HG03558 (cell line): ENCODE results near the gene CD2.

Experiments used
- ATAC-seq: cut with Tn5 transposase; IDR thresholded peaks from one replicate; pipeline ENCODE4 v1.9.1; 2021; ENCODE audit warnings: moderate number of reproducible peaks; ENCODE audit not compliant: unreplicated experiment; ENCODE audit errors: extremely low read depth

Gene CD2

GRCh38 chr1:116754198-116754977 is at the start of gene CD2:
CD2 (plus strand) TSS chr1:116754430; CDS start chr1:116754493, 63 bp downstream.
- no peak for ATAC-seq

DNA sequence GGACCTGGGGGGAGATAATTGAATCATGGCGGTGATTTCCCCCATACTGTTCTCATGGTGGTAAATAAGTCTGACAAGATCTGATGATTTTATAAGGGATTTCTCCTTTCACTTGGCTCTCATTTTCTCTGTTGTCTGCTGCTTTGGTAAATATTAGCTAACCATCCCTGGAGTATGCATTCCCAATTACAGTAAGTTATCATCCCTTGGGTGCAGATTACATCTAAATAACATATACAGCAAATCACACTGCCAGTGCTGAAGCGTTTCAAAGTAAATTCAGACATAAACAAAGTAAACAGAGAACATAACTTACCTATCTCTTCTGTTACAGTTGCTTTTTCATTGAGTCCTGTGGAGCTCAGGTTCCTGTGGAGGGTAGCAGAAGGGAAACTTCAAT is 48.1 kb upstream of the CD2 start:
- ATAC-seq: no peak

GRCh38 chr1:116706841-116707240 is 47.4 kb upstream of the CD2 start:
- ATAC-seq: no peak

DNA sequence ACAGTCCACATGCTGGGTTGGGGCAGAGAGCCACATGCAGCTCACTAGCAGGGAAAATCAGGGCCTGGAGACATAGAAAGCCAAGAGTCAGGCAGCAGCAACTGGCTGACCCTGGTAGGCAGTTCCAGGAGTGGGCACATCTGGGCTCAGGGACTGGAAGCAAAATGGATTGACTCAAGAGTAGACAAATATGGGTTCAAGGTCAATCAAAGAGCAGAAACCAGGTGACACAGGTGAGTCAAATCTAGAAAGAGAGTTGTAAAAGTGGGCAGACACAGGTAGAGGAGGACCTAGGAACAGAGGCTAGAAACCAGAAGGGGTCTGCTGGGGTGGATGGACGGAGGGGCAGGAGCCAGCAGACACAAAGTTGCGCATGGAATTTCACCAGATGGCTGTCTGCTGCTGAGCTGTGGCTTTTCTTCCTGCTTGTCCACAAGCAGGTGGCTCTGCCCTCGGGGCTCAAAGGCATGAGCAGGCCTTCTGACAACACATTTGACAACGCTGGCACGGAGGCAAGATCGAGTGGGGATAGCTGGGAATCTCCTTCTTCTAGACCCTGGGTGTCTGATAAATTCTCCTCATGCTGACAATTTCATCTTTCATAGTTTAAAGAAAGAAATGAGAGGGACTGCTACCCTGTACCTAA is 45.9 kb upstream of the CD2 start:
- ATAC-seq: no peak

- ATAC-seq: no peak
Observed at GRCh38 chr1:116709666-116710167, 44.5 kb upstream of the CD2 start.

GRCh38 chr1:116710420-116711262 is 43.6 kb upstream of the CD2 start:
- no peak for ATAC-seq

DNA sequence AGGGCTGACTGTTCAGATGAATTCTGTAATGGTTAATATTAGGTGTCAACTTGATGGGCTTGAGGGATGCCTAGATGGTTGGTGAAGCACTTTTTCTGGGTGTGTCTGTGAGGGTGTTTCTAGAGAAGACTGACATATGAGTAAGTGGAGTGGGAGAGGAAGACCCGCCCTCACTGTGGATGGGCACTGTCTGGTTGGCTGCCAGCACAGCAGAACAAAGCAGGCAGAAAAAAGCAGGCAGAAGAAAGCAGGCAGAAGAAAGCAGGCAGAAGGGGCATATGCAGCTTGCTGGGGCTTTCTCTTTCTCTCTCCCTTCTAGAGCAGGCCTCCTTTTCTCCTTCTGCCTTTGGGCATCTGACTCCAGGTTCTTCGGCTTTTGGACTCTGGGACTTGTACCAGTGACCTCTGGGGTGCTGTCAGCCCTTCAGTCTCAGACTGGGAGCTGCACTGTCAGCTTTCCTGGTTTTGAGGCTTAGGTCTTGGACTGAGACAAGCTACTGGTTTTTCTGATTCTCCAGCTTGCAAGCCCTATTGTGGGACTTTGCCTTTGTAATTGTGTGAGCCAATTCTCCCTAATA is 42.9 kb upstream of the CD2 start:
- ATAC-seq: no peak

DNA sequence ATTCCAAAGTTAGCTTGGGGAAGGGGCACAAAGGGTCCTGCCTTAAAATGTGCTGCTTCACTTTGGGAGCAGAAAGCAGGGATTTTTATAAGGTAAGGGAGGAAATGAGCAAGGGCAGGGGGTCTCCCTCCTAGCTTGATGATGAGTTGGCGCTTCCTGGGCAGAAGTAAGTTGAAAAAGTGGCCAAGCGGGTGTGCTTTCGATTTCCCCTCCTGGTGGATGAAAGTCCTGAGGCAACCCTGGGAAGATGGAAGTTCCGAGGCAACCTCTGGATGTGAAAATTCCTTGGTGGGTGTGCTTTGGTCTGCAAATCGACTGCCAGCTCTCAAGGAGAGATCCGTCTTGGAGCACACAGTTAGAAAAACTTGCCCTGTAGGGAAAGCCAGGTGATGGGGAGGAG is 41.7 kb upstream of the CD2 start:
- no peak for ATAC-seq

GRCh38 chr1:116713474-116713873 is 40.8 kb upstream of the CD2 start:
- ATAC-seq: no peak

DNA sequence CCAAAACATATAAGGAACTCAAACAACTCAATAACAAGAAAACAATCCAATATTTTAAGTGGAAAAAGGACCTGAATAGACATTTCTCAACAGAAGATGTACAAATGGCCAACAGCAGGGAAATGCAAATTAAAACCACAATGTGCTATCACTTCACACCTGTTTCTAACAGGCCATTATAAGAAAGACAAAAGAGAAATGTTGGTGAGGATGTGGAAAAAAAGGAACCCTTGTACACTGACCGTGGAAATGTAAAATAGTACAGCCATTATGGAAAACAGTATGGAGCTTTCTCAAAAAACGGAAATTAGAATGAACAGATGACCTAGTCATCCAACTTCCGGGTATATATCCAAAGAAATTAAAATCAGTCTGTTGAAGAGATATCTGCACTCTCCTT is 37.8 kb upstream of the CD2 start:
- ATAC-seq: no peak

DNA sequence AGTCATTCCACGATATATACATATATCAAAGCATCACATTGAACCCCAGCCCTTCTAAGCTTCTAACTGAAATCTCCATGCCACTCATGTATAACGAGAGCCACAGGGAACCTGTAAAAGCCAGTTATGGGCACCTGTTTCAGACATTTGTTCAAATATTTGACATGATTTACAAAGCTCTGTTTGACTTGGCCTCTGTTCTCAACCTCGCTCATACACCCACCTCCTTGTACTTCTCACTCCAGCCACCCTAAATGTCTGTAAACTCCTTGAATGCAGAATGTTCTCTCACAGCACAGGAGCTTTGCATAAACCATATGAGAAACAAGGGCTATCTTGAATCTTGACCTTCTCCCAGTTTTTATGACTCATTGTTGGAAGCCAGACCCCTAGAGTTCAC is 36.9 kb upstream of the CD2 start:
- no peak for ATAC-seq

DNA sequence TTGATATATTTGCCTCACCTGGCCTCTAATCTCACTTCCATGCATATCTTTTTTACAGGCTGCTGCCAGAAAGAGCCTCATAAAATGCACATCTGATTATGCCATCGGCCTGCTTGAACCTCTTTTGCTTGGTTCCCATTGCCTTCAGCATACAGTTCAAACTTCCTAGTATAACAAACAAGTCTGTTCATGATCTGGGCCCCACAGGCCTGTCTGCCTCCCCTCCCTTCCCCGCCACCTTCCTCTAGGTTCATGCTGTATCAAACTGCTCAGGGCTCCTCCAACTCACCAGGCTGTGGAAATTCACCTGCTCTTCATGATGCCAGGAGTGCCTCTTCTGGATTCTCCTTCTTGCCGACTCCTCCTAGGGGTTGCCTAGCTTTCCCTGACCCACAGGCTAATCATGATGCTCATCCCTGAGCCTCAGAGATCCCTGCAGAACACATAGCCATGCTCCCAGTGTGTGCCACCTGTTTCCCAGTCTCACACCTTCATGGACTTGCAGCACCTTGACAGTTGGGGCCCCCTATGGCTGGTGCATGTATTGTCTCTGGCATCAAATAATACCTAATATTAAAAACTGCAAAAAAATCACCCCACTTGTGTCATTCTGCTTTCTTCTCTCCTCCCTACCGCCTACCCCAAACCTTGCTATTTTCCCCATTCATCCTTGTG is 33.7 kb upstream of the CD2 start:
- ATAC-seq: no peak

DNA sequence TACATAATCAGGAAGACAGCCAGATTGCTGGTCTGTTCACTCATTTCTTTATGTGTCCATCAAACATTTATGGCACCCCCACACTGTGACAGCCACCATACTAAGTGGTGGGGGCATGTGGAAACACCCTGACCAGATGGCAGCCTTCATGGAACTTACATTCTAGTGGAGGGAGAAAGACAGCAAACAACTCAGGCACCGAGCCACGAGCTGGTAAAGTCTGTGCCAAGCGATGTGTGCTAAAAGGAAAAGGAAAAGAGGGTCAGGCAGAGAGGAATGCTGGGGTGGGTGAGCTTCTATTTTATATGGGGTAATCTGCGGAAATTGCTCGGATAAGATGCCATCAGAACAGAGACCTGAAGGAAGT is 33.2 kb upstream of the CD2 start:
- ATAC-seq: no peak

GRCh38 chr1:116721451-116722007 is 32.7 kb upstream of the CD2 start:
- no peak for ATAC-seq

DNA sequence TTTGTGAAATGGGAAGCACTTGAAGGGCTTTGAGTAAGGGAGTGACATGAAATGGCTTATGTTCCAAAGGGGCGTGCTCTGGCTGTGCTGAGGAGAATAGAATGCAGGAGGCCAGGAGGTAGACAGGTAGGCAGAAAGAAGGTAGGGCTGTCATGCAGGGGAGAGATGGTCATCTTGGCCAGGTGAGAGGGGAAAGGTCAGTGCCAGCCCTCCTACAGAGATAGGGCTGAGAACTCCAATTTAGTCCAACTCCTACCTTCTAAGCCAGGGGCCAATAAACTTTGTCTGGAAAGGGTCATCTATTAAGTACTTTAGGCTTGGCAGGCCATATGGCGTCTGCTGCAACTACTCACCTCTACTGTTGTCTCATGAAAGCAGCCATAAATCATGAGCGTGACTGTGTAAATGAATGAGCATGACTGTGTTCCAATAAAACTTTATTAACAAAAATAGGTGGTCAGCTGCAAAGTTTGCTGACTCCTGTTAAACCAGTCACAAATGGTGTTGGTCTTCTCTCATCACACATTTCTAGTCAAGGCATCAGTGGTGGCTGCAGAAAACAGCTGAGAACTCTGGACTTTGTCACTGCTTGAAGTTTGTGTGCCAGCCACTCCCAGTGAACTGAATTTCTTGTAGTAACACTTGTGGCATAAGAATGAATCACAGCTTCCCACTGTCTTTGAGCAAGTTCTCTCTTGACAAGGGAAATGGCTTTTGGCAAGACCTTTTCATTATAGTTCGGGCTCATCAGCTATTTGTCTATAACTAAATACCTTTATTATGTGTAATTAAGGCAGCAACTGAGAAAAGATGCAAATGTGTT is 32.0 kb upstream of the CD2 start:
- no peak for ATAC-seq

DNA sequence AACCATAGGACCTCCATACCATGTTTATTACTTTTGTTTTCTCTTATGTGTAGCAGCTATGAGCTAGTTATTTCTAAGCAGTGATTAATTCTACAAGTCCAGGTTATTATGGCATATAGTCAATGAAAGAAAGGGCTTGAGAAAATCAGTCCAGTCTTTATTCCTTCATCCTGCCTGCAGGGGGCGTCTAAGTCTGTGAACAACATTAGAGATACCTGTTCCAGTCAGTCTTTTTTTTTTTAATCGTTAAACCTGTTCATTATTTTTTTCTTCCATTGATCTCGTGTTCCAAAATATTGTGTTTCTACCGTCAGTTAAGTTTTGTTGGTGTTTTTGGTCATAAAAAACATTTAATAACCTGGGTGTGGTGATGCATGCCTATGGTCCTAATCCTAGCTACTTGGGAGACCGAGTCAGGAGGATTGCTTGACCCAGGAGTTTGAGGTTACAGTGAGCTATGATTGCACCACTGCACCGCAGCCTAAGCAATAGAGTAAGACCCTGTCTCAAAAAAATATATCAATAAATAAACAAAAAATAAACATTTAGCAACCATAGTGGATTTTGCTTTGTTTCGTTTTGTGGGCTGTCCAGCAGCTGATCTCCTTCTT is 29.4 kb upstream of the CD2 start:
- ATAC-seq: no peak

DNA sequence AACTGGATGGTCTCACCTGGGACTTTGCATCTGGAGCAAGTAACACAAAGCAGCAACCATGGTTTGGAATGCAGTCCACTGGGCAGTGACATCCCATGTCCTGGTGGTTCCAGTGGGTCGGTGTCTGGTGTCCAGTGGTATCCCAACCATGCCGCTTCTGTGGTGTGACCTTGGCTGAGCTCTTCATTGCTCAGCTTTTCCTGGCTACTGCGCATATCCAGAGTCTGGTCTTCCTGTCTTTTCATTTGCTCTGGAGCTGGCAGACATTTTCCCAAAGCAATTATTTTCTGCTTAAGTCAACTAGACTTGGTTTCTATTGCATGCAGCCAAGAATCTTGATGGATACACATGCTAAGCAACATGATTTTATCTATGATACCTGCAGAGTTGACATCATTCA is 28.4 kb upstream of the CD2 start:
- no peak for ATAC-seq
